PC-9 (cell line): ENCODE data around the gene KMT2A.

Experiments
- EZH2 ChIP-seq: fragments of 200-600 bp; sonication (generic); IDR thresholded peaks from 2 replicates; pipeline ENCODE4 v1.8.0; 2017; ENCODE audit warnings: antibody characterized with exemption, low read depth
- TF ChIP-seq, protein P1 (sequence below): fragments of 200-600 bp; sonication (generic); conservative IDR thresholded peaks from 2 replicates; pipeline ENCODE4 v1.6.1; 2017; ENCODE audit warnings: mixed run types, antibody characterized with exemption, mild to moderate bottlenecking, moderate library complexity

DNA sequence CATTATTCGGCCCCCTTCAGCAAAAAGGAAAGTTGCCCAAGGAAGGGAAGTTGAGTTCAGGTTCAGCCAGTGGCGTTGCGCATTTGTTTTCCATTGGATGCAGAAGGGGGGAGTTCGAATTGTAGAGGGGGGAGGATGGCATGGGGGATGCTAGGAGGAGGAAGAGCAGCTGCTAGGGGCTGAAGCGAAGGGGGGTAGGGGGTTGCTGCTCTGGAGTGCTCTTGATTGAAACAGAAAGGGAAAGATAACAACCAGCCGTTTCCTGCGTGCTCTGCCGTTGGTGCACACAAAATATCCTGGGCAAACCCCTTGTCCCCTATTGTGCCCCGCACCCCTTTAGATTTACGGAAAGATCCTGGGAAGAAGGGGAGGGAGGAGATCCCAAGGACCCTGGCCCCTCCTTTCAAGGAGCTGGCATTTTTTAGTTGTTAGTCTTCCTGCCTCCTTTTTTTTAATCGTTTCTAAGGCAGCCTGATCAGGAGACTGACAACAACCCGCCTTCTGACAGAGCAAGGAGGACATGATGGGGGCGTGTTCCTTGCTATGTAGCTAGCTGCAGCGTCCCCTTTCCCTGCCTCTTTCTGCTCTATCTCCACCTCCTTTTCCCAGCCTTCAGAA lies 2.1 kb downstream of the KMT2A start:
- TF ChIP-seq, protein P1, sequence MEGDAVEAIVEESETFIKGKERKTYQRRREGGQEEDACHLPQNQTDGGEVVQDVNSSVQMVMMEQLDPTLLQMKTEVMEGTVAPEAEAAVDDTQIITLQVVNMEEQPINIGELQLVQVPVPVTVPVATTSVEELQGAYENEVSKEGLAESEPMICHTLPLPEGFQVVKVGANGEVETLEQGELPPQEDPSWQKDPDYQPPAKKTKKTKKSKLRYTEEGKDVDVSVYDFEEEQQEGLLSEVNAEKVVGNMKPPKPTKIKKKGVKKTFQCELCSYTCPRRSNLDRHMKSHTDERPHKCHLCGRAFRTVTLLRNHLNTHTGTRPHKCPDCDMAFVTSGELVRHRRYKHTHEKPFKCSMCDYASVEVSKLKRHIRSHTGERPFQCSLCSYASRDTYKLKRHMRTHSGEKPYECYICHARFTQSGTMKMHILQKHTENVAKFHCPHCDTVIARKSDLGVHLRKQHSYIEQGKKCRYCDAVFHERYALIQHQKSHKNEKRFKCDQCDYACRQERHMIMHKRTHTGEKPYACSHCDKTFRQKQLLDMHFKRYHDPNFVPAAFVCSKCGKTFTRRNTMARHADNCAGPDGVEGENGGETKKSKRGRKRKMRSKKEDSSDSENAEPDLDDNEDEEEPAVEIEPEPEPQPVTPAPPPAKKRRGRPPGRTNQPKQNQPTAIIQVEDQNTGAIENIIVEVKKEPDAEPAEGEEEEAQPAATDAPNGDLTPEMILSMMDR: no peak
- no peak for TF ChIP-seq EZH2
